ENCODE data around the gene KLHL26.

- TF ChIP-seq CTCF (IDR thresholded peaks at IDR 0.05), result no peak
- no peak for TF ChIP-seq POLR2A (IDR thresholded peaks at IDR 0.05)
Measured at GRCh38 chr19:18644196-18645034, 7.6 kb downstream of the KLHL26 start.

All from uterus (tissue), 2 donors.